ENCODE results near the gene PLPPR3. TPM values are rescaled to one million over a fixed set of nuclear protein-coding genes. Genes with fewer than 3 reads are reported as not detected.

The PLPPR3 gene
- total and polyA plus RNA-seq, 12 donors = not detected

DNA sequence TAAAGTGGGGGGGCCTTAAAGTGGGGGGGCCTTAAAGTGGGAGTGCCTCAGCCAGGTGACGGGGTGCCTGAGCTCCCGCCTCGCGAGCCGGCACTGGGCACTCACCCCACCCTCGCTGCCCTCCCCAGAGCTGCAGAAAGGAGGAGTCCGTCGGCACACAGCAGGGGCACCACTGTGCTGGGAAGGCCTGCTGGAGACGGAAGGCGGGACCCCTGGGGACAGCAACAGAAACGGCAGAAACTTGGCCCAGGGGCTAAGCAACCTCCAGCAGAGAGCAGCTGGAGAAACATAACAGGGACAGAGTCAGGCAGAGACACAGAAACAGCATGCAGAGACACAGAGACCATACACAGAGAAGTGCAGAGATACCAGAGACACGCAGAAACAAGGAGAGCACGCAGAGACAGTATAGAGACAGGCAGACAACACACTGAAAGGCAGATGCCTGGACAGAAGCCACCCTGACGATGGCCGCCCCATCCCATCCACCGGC lies 45.6 kb upstream of the PLPPR3 start:
- DNase-seq = no peak
- intact Hi-C loops (cut with DNase I) = loop anchor here in 3 of 10 donors (10.0 kb wide), 3 partner anchors 93 to 117 kb away; partner anchors contain the start of gene WDR18 (in 1 of the 3)

DNA sequence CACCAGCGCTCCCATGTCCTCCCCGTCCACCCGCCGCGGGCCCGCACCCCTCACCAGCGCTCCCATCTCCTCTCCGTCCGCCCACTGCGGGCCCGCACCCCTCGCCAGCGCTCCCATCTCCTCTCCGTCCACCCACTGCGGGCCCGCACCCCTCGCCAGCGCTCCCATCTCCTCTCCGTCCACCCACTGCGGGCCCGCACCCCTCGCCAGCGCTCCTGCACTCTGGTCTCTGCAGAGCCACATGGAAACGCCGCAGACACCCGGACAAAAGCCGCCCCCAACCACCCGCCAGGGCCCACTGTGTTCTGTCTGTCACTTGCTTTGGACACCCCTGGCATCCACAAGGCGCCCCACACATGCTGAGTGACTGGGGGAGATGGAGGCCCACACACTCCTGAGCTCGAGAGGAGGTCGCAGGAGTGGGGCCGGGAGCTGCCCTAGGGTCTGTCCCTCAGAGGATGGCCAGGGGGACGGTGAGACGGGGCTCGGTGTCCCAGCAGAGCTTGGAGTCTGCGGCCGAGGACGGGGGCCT lies 45.1 kb upstream of the PLPPR3 start:
- Histone ChIP-seq H3K36me3 (peaks cover 0 to 40% (median 12%) of the 10 kb centered on the region in 9 donors), H3K27me3 (peaks cover 0 to 16% (median under 1%) of the 10 kb centered on the region in 7 donors), H3K4me1 (peaks cover 0 to 37% (median 10%) of the 10 kb centered on the region in 9 donors), H3K27ac (peak overlapping the region in 1 of 10 donors; percentile 5), H3K4me3 (no peak overlapping the region), H3K9me3 (no peaks in the 10 kb centered on the region)
- intact Hi-C loops (cut with DNase I) = loop anchor here in 3 of 10 donors (10.0 kb wide), 3 partner anchors 92 to 118 kb away; partner anchors contain the start of gene WDR18 (in 1 of the 3)
- TF ChIP-seq, protein P1, sequence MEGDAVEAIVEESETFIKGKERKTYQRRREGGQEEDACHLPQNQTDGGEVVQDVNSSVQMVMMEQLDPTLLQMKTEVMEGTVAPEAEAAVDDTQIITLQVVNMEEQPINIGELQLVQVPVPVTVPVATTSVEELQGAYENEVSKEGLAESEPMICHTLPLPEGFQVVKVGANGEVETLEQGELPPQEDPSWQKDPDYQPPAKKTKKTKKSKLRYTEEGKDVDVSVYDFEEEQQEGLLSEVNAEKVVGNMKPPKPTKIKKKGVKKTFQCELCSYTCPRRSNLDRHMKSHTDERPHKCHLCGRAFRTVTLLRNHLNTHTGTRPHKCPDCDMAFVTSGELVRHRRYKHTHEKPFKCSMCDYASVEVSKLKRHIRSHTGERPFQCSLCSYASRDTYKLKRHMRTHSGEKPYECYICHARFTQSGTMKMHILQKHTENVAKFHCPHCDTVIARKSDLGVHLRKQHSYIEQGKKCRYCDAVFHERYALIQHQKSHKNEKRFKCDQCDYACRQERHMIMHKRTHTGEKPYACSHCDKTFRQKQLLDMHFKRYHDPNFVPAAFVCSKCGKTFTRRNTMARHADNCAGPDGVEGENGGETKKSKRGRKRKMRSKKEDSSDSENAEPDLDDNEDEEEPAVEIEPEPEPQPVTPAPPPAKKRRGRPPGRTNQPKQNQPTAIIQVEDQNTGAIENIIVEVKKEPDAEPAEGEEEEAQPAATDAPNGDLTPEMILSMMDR (IDR thresholded peaks at IDR 0.05) = no peak
- no peak for ATAC-seq
- DNase-seq = no peak
- 82 to 83% methylated on average over 30 to 36 of the region's 38 CpGs for WGBS, 2 donors

More for the DNA sequence above, 45.6 kb upstream of the PLPPR3 start:
- Histone ChIP-seq H3K27ac (peak overlapping the region in 2 of 10 donors; percentile 5 to 29), H3K4me1 (peaks cover 0 to 42% (median 10%) of the 10 kb centered on the region in 9 donors), H3K9me3 (no peaks in the 10 kb centered on the region), H3K27me3 (peaks cover 0 to 14% (median 0%) of the 10 kb centered on the region in 7 donors), H3K36me3 (peaks cover 0 to 45% (median 12%) of the 10 kb centered on the region in 9 donors), H3K4me3 (no peak overlapping the region)
- 65 to 78% methylated on average over 16 of the region's 16 CpGs for WGBS, 2 donors
- peak in 3 of 8 donors; percentile 6 to 21 (median 9) for ATAC-seq
- TF ChIP-seq, protein P1 (IDR thresholded peaks at IDR 0.05) = no peak

DNA sequence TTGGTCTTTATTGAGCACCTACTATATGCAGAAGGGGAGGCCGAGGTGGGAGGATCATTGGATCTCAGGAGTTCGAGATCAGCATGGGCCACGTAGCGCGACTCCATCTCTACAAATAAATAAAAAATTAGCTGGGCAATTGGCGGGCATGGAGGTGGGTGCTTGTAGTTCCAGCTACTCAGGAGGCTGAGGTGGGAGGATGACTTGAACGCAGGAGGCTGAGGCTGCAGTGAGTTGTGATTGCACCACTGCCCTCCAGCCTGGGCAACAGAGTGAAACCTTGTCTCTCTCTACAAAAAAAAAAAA lies 41.5 kb upstream of the PLPPR3 start:
- 68 to 72% methylated on average over 7 of the region's 7 CpGs for WGBS, 2 donors
- H3K9me3 ChIP-seq = no peaks in the 10 kb centered on the region
- peak overlapping the region in 1 of 10 donors; percentile 85 for H3K27ac ChIP-seq
- peak overlapping the region in 2 of 10 donors; percentile 24 to 42 for H3K4me3 ChIP-seq
- ATAC-seq = no peak
- TF ChIP-seq, protein P1 (IDR thresholded peaks at IDR 0.05) = no peak
- no peak for DNase-seq
- intact Hi-C loops (cut with DNase I) = loop anchor here in 8 of 10 donors (2.0 to 10.0 kb wide), 8 partner anchors 50 to 122 kb away; partner anchors contain the start of genes KISS1R (in 4 of the 8), WDR18 (in 3 of the 8) and R3HDM4 (in 1 of the 8)
- H3K36me3 ChIP-seq = peaks cover 0 to 10% (median 5%) of the 10 kb centered on the region in 9 donors
- H3K4me1 ChIP-seq = peaks cover 0 to 46% (median 10%) of the 10 kb centered on the region in 9 donors
- peaks cover 0 to 46% (median 27%) of the 10 kb centered on the region in 7 donors for H3K27me3 ChIP-seq

DNA sequence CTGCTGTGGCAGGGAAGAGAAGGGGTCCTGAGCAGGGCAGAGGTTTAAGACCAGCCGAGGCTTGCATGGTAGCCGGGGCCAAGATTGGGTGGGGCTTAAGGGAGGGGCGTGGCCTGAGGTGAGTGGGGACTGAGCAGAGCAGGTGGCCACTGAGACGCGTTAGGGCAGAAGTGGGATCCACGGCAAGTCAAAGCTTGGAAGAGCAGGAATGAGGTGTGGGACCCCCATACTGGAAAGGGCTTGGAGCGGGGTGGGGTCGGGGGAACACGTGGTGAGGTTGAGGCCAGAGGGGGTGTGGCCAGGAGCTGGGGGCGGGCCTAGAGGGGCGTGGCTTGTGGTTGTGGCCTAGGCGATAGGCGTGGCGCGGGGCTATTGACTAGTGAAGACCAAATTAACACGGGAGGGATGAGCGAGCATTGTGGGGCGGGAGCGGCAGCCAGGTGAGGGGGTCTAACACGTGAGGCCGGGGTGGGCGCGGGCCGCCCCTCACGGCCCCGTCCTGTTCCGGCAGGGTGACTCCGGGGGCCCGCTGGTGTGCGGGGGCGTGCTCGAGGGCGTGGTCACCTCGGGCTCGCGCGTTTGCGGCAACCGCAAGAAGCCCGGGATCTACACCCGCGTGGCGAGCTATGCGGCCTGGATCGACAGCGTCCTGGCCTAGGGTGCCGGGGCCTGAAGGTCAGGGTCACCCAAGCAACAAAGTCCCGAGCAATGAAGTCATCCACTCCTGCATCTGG lies 41.0 kb upstream of the PLPPR3 start:
- 19% methylated on average over 43 to 48 of the region's 48 CpGs for WGBS, 2 donors
- peaks cover 0 to 5% (median under 1%) of the 10 kb centered on the region in 9 donors for H3K36me3 ChIP-seq
- no peaks in the 10 kb centered on the region for H3K9me3 ChIP-seq
- peak in 4 of 8 donors; percentile 2 to 32 (median 9) for ATAC-seq
- H3K4me1 ChIP-seq = peaks cover 0 to 46% (median 10%) of the 10 kb centered on the region in 9 donors
- TF ChIP-seq, protein P1 (IDR thresholded peaks at IDR 0.05) = no peak
- intact Hi-C loops (cut with DNase I) = loop anchor here in 8 of 10 donors (2.0 to 10.0 kb wide), 8 partner anchors 50 to 122 kb away; partner anchors contain the start of genes KISS1R (in 4 of the 8), WDR18 (in 3 of the 8) and R3HDM4 (in 1 of the 8)
- peak overlapping the region in 1 of 10 donors; percentile 85 for H3K27ac ChIP-seq
- peak overlapping the region in 2 of 10 donors; percentile 11 to 42 for H3K4me3 ChIP-seq
- H3K27me3 ChIP-seq = peaks cover 0 to 47% (median 32%) of the 10 kb centered on the region in 7 donors
- DNase-seq = peak in 1 of 2 donors; percentile 70

All from heart right ventricle (tissue), 16 donors.